ENCODE measurements around the gene ZNF283. TPM values are rescaled to one million over a fixed set of nuclear protein-coding genes. Genes with fewer than 3 reads are reported as not detected.
"Not testable (repeated sequence)": the region's sequence is repeated elsewhere in the genome, so short reads cannot be mapped to it uniquely, and the experiment has no call there.

Gene ZNF283
- polyA plus RNA-seq, 1 donor = 8.3 TPM

GRCh38 chr19:43799502-43800142 is 27.5 kb upstream of the ZNF283 start:
- DNase-seq = no peak

- DNase-seq = no peak
Measured at GRCh38 chr19:43802216-43802951, 24.7 kb upstream of the ZNF283 start, which contains the start of gene LYPD5. LYPD5 (minus strand) TSS chr19:43802447; CDS start chr19:43802380, 67 bp downstream.

GRCh38 chr19:43804432-43804831 is 22.7 kb upstream of the ZNF283 start:
- no peak for DNase-seq

GRCh38 chr19:43806401-43806800 is 20.7 kb upstream of the ZNF283 start:
- DNase-seq = not testable (repeated sequence)

GRCh38 chr19:43806848-43807247 is 20.3 kb upstream of the ZNF283 start:
- DNase-seq = no peak

- no peak for DNase-seq
Measured at GRCh38 chr19:43807651-43808050, 19.5 kb upstream of the ZNF283 start.

GRCh38 chr19:43809762-43810696 is 17.1 kb upstream of the ZNF283 start:
- no peak for DNase-seq

- no peak for DNase-seq
Measured at GRCh38 chr19:43811837-43812236, 15.3 kb upstream of the ZNF283 start.

GRCh38 chr19:43812259-43812658 is 14.9 kb upstream of the ZNF283 start:
- DNase-seq = no peak

- no peak for DNase-seq
Measured at GRCh38 chr19:43812688-43813087, 14.4 kb upstream of the ZNF283 start.

GRCh38 chr19:43814663-43815352 is 12.3 kb upstream of the ZNF283 start:
- no peak for DNase-seq

- not testable (repeated sequence) for DNase-seq
Measured at GRCh38 chr19:43817454-43817853, 9.7 kb upstream of the ZNF283 start.

- DNase-seq = no peak
Measured at GRCh38 chr19:43818500-43818899, 8.6 kb upstream of the ZNF283 start.

- DNase-seq = peak; percentile 19
Measured at GRCh38 chr19:43820098-43820883, 6.8 kb upstream of the ZNF283 start.

- no peak for DNase-seq
Measured at GRCh38 chr19:43820884-43821215, 6.3 kb upstream of the ZNF283 start.

- not testable (repeated sequence) for DNase-seq
Measured at GRCh38 chr19:43823856-43824255, 3.3 kb upstream of the ZNF283 start.

- DNase-seq = not testable (repeated sequence)
Measured at GRCh38 chr19:43824572-43824971, 2.5 kb upstream of the ZNF283 start.

GRCh38 chr19:43839139-43839538 is 12.0 kb downstream of the ZNF283 start:
- DNase-seq = no peak

GRCh38 chr19:43842007-43842406 is 14.9 kb downstream of the ZNF283 start:
- no peak for DNase-seq

- DNase-seq = no peak
Measured at GRCh38 chr19:43847246-43847645, 20.1 kb downstream of the ZNF283 start.

GRCh38 chr19:43847884-43848283 is 20.8 kb downstream of the ZNF283 start:
- DNase-seq = no peak

- DNase-seq = no peak
Measured at GRCh38 chr19:43848821-43849220, 21.7 kb downstream of the ZNF283 start.

Measured in hindlimb muscle (tissue), 1 donor.